ENCODE data around the gene CBX6.
"Not testable (repeated sequence)": the region's sequence is repeated elsewhere in the genome, so short reads cannot be mapped to it uniquely, and the experiment has no call there.

CBX6 gene

GRCh38 chr22:38872172-38872830 is at the start of gene CBX6:
TSS of gene CBX6 (minus strand) at chr22:38872216. CDS start at chr22:38872190, 26 bp downstream.
- DNase-seq = peak; percentile 97

GRCh38 chr22:38921806-38922205 is 49.8 kb upstream of the CBX6 start:
- DNase-seq = no peak

DNA sequence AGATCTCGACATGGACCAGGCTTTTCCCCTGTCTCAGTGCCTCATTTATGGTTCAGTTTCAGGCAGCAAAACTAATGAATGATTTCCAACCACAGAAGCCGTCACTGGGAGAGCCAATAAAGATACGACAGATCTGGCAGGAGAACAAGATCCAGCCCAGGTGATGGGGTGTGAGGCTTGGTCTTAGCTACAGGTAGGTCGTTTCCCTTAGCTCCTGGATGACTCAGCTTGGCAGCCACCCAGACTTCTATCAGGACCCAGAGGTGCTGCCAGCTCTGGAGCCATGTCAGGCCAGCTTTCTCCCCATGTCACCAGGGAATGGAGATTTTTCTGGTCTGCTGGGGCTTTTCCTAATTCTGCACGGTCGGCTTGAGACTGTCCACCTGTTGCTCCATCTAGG is 49.1 kb upstream of the CBX6 start:
- DNase-seq = no peak

GRCh38 chr22:38919631-38920190 is 47.7 kb upstream of the CBX6 start:
- DNase-seq = no peak

DNA sequence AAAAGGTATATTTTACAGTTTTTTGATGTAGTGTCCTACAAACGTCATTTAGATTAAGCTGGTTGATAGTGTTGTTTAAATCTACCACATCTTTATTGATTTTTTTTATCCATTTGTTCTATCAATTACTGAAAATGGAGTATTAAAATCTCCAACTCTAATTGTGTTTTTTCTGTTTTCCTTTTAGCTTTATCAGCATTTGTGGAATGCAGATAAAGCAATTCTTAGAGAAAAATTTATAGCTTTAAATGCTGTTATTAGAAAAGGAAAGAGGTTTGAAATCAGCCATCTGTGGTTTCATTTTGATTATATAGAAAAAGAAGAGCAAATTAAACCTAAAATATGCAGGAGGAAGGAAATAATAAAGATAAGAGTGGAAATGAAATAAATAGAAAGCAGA is 39.4 kb upstream of the CBX6 start:
- no peak for DNase-seq

DNA sequence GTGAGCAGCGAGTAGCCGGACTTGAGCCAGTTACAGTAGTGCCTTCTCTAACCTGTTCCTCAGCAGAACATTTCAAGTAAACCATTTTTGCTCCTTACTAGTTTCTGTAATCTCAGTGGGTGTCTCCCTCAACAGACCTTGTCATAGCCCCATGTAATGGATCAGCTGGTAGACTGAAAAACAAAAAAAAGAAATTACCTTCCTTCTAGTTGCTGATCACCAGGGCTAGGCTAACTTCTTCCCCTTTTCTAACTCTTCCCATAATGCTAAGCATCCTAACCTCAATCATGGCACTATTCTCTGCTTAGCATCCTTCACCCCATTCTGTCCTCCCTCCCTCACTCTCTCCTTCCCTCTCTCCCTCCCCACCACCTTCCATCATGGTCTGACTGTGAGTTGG is 35.8 kb upstream of the CBX6 start:
- DNase-seq = no peak

DNA sequence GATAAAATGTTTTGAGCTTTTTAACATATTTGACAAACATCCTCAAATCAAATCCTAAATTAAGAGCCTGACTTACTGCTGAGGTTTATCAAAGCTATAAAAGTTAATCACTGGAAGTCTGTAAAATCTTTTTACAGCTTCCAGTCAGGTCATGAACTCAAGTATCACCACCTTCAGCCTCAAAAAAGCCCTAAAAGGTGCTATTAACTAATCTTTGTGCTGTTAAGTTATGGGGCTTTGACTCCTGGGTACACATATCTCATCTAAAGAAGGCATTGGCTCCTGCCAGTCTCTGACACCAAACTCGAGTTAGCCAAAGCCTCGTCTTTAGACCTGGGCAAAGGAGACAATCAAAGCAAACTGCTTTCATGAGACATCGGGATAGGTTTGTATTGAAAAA is 34.0 kb upstream of the CBX6 start:
- DNase-seq = no peak

DNA sequence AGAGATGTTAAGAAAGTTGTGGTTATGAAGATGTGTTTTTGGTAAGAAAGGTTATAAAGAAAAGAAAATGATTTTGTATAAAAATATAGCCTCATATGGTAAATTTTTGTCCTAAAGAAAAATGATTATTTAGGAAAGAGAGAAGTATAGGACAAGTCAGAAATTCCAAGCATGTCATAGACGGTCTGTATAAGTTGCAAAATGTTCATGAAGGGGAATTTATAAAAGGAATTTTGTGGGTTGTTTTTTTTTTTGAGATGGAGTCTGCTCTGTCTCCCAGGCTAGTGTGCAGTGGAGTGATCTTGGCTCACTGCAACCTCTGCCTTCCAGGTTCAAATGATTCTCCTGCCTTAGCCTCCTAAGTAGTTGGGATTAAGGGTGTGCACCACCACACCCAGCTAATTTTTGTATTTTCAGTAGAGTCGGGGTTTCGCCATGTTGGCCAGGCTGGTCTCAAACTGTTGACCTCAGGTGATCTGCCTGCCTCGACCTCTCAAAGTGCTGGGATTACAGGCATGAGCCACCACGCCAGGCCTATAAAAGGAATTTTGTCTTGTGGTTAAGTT is 32.1 kb upstream of the CBX6 start:
- not testable (repeated sequence) for DNase-seq

DNA sequence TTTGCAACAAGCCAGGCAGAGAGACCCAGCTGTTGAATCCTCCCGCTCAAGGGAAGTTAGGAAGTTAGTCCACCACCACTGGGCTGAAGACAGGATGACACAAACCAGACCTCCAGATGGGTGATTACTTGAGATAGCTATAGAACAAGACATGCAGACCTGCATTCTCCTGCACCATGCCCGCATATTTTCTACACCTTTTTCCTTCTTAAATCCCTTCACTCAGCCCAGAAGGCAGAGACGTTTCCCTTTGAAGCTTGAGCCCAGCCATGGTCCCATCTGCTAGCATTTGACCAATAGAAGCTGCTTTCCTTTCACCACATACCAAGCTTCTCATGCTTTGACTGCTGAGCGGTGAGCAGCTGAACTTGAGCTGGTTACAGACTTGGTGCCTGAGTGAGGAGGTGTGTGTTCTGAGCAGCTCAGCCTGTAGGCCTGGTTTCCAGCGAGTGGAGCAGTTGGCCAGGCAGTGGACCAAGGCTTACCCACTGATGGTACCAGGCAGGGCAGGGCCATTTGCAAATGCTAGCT is 29.2 kb upstream of the CBX6 start:
- DNase-seq = no peak

DNA sequence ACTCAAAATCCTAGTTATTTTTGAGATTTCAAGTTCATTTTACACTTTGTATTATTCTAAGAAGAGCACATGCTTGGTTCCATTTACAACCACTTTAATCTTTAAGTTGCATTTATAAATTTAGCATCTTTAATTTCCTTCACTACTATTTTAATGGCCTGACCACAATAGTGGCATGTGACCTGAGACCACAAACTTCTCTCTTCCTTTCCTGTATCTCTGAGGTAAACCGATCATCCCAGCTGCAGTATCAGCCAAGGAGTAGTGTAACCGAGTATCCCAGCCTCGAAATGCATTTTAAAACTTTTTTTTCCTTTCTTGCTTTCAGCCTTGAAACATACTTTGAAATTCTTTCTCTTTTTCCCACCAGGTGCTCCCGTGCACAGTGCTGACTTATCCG is 28.7 kb upstream of the CBX6 start:
- DNase-seq = no peak

- DNase-seq = no peak
Observed at GRCh38 chr22:38891256-38891655, 19.2 kb upstream of the CBX6 start.

DNA sequence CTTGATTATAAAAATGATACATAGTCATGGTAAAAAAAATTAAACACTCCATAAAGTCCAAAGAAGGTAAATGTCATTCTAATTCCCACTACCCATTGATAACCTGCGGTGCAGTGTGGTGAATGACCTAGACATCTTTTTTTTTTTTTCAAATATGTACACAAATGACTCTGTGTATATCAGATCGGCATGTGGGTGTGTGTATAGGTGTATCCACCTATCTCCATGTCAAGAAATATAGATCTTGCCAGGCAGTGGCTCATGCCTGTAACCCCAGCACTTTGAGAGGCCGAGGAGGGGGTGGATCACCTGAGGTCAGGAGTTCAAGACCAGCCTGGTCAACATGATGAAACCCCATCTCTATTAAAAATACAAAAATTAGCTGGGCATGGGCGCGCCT is 18.4 kb upstream of the CBX6 start:
- no peak for DNase-seq

- no peak for DNase-seq
Observed at GRCh38 chr22:38886333-38886732, 14.3 kb upstream of the CBX6 start.

- DNase-seq = no peak
Observed at GRCh38 chr22:38882972-38883622, 11.1 kb upstream of the CBX6 start.

DNA sequence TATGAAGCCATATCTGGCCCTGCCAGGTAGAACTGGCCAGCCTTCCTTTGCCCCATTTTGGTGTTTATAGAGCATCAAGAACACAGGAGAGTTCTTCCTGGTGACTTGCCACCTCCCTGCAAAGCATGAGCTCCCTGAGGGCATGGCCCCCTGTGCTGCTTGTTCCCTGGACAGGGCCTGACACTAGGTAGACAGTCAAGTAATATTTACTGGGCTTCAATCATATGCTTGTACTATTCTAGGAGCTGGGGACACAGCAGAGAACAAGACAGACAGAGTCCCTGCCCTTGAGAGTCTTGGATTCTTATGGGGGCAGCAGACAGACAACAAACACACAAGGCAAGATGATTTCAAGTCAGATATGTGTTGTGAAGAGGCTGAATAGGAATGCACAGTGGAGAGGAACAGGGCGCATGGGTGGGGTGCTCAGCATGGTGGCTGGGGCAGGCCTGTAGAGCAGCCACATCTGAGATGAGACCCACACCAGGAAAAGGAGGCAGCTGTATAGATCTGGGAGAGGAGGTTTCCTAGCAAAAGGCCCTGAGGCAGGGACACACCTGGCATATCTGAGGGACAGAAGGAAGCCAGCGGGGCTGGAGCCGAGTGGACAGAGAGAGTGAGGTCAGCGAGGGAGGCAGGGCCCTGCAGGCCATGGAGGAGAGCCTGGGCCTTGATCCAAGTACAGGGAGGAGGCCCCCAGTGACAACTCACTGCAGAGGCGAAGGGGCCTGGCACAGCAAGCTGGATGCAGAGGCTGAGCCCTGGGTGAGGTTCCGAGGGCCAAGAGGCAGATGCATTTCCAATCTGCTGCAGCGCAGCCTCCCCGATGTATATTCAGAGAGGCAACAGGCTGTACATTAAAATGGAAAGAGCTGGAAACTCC is 10.2 kb upstream of the CBX6 start:
- DNase-seq = no peak

GRCh38 chr22:38881464-38881871 is 9.5 kb upstream of the CBX6 start:
- DNase-seq = no peak

- DNase-seq = no peak
Observed at GRCh38 chr22:38879961-38880360, 7.9 kb upstream of the CBX6 start.

- no peak for DNase-seq
Observed at GRCh38 chr22:38879108-38879729, 7.2 kb upstream of the CBX6 start.

GRCh38 chr22:38878001-38878400 is 6.0 kb upstream of the CBX6 start:
- DNase-seq = no peak

DNA sequence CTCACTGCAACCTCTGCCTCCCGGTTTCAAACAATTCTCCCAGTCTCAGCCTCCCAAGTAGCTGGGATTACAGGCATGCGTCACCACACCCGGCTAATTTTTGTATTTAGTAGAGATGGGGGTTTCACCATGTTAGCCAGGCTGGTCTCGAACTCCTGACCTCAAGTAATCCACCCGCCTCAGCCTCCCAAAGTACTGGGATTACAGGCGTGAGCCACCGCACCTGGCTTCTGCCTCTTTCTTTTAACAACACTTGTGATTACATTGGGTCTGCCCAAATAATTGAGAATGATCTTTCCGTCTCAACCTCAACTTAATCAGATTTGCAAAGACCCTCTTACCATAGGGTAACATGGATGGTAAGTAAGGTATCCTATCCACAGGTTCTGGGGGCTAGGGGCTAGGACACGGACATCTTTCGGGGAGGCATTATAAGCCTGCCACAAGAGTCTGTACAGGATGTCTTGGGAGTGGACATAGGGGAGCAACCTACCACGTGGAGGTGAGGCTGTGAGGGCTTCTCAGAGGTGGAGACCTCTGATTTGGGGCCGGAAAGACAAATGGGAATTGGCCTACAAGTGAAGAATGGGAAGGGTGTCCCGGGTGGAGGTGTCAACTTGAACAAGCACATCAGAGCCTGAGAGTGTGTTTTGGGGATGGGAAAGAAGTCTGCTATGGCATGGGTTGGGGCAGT is 2.7 kb upstream of the CBX6 start:
- DNase-seq = no peak

DNA sequence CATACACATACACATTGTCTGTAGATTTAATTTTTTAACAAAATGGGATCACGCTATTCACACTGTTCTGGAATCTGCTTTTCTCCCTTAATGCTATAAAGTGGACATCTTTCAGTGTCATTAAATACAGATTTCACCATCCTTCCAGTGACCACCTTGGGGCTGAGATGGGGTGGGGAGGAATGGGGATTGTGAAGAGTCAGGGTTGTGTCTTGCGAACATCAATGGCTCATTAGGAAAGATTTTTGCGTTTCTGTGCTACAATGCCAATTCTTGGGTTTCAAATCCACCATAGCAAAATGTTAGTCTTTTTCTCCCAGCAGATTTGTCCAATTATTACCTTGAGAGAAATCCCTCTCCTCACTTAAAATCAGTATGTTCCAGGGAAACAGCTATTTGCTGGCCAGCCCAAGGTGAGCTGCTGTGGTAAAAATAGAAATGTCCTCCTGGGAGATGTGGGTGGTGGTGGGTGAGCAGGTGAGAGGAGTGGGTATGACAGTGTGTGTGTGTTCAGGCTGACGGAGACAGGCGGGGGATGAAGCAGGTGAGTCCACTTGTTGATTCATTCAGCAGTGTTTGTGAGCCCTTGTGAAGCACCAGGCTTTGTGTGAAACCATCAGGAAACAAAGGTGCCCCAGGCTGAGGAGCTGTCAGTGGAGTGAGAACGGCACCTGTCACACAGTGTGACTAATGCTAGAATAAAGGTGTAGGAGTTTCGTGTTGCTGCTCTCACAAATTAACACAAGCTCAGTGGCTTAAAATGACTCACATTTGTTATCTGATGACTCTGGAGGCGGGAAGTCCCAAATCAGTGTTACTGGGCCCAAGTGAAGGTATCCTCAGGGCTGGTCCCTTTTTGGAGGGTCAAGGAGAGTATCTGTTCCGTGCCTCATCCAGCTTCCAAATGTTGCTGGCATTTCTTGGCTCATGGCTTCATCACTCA is 1.7 kb upstream of the CBX6 start:
- DNase-seq = peak; percentile 80

Measured in stimulated activated CD8-positive, alpha-beta memory T cell treated with anti-CD3 and anti-CD28 coated beads, Interleukin-4, amount 100 ng/mL, for 48 hours (primary cell).